Skeletal muscle satellite cell (primary cell): ENCODE results near the gene SLC25A22.

Experiments used
- H3K27me3 ChIP-seq: 2 replicates; pipeline ENCODE4 v1.7.0; 2013; ENCODE audit warnings: low read length; ENCODE audit not compliant: control insufficient read depth, insufficient read depth
- H3K36me3 ChIP-seq: 2 replicates; pipeline ENCODE4 v1.7.0; 2013; ENCODE audit warnings: mild to moderate bottlenecking, control low read depth, low read length; ENCODE audit not compliant: insufficient read depth
- H3K4me1 ChIP-seq: 2 replicates; pipeline ENCODE4 v1.7.0; 2013; ENCODE audit warnings: low read length; ENCODE audit not compliant: control insufficient read depth, insufficient read depth
- H3K4me2 ChIP-seq: 2 replicates; pipeline ENCODE4 v1.7.0; 2013; ENCODE audit warnings: mild to moderate bottlenecking, low read length
- H3K4me3 ChIP-seq: 2 replicates; pipeline ENCODE4 v1.7.0; 2013; ENCODE audit warnings: low read length
- H3K9ac ChIP-seq: 2 replicates; pipeline ENCODE4 v1.7.0; 2013; ENCODE audit warnings: mild to moderate bottlenecking, low read depth, low read length, moderate library complexity
- H3K9me3 ChIP-seq: replicated peaks from 2 replicates; pipeline ENCODE4 v1.7.0; 2013; ENCODE audit warnings: mild to moderate bottlenecking, control low read depth, low read length

Gene SLC25A22

DNA sequence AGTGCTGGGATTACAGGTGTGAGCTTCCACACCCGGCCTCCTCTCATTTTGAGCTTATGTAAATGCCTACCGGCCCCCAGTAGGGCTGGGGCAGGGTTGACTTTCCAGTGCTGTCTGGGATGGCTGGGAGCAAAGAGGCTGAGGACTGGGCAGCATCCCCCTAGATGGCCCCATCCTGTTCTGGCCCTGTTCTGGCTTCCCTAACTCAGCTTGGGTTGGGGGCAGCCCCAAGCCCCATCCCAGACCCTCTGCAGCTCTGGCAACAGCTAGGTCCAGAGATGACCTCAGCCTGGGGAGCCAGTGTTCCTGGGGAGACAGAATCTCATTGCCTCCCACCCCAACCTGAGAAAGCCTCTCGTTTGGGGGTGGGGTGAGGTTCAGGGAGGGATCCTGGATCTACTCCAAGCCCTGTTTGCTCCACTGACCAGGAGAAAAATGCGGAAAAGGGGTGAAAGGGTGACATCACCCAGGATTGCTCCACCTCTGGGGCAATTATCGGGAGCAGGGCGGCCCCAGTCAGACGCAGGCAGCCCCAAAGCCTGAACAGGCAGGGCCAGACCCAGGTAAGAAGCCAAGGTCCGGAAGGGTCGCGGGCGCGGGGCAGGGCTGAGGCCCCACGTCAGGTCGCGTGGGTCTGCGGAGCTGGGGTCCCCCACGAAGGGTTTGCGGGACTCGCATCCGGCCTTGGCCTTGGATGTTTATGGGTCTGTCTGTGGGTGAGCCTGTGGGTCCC lies 20.5 kb upstream of the SLC25A22 start, which contains the start of gene PNPLA2:
PNPLA2 (plus strand) TSS at position 519 of the 733 bp plus-strand sequence. CDS start 805 bp downstream, outside the sequence.
- Histone ChIP-seq H3K4me1 (peaks cover 33% of the 10 kb centered on the region), H3K4me3 (peak within 1 kb of the TSS; percentile 97), H3K4me2 (peak within 1 kb of the TSS; percentile 99), H3K9ac (peak within 1 kb of the TSS; percentile 96), H3K27me3 (no peaks in the 10 kb centered on the region), H3K9me3 (no peaks in the 10 kb centered on the region), H3K36me3 (peaks cover 18% of the 10 kb centered on the region)

DNA sequence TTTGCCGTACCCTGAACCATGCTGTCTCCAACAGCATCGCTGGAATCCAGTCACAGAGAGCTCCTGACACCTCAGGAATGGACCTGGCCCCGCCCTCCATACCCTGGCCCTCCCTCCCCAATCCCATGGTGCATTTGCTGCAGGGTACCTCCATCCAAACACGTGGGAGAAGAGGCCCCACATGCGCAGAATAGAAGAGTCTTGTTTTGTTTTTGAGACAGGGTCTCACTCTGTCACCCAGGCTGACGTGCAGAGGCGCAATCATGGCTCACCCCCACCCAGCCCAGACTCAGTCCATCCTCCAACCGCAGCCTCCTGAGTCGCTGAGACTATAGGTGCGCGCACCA lies 18.3 kb upstream of the SLC25A22 start:
- H3K4me1 ChIP-seq, result peaks cover 31% of the 10 kb centered on the region
- H3K9me3 ChIP-seq, result no peaks in the 10 kb centered on the region
- H3K9ac ChIP-seq, result no peak overlapping the region
- H3K4me2 ChIP-seq, result no peak overlapping the region
- peaks cover 28% of the 10 kb centered on the region for H3K36me3 ChIP-seq
- no peak overlapping the region for H3K4me3 ChIP-seq
- H3K27me3 ChIP-seq, result no peaks in the 10 kb centered on the region

GRCh38 chr11:815675-816432 lies 17.8 kb upstream of the SLC25A22 start:
- no peaks in the 10 kb centered on the region for H3K27me3 ChIP-seq
- no peak overlapping the region for H3K9ac ChIP-seq
- H3K4me1 ChIP-seq, result peaks cover 31% of the 10 kb centered on the region
- no peak overlapping the region for H3K4me2 ChIP-seq
- H3K36me3 ChIP-seq, result peaks cover 33% of the 10 kb centered on the region
- no peaks in the 10 kb centered on the region for H3K9me3 ChIP-seq
- no peak overlapping the region for H3K4me3 ChIP-seq

DNA sequence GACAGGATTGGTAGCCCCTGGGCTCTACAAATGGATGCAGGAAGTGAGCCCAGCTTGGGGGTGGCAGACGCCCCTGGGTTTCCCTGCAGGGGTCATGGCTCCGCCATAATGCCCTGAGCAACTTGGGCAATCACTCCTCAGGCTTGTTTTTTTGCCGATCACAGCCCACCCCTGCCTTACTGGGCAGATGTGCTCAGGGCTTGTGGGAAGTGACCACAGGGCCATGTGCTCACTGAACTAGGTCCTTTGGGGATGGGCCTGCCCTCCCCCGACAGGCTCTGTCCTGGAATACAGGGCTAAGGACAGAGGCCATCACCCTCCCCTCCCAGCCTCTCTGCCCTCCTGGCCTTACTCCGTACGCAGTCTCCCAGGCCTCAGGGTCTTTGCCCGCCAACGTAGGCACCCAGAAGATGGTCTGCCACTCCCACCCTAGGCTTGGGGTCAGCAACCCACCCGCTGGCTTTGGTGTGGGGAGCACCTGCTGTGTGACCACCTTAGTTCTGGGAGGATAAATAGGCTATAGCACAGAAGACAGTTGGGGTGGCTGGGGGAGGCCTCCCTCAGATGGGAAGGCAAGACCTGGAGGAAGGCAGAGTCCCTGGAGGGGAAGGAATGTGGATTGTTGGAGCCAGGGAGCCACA lies 15.5 kb upstream of the SLC25A22 start:
- Histone ChIP-seq H3K9ac (no peak overlapping the region), H3K9me3 (no peaks in the 10 kb centered on the region), H3K27me3 (no peaks in the 10 kb centered on the region), H3K4me3 (no peak overlapping the region), H3K4me2 (no peak overlapping the region), H3K4me1 (peaks cover 21% of the 10 kb centered on the region), H3K36me3 (peaks cover 36% of the 10 kb centered on the region)

DNA sequence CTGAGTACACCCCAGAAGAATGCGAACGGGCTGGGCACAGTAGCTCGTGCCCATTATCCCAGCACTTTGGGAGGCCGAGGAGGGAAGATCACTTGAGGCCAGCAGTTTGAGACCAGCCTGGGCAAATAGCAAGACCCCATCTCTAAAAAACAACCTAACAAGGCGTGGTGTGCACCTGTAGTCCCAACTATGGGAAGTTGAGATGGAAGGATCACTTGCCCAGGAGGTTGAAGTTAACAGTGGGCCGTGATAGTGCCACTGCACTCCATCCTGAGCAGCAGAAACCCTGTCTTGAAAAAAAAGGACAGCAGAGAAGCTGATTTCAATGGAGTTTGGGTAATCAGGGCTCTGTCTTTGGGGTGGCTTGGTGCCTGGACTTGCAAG lies 15.0 kb upstream of the SLC25A22 start:
- no peak overlapping the region for H3K9ac ChIP-seq
- no peak overlapping the region for H3K4me2 ChIP-seq
- peaks cover 36% of the 10 kb centered on the region for H3K36me3 ChIP-seq
- H3K4me1 ChIP-seq, result peaks cover 21% of the 10 kb centered on the region
- H3K9me3 ChIP-seq, result no peaks in the 10 kb centered on the region
- no peaks in the 10 kb centered on the region for H3K27me3 ChIP-seq
- H3K4me3 ChIP-seq, result no peak overlapping the region

DNA sequence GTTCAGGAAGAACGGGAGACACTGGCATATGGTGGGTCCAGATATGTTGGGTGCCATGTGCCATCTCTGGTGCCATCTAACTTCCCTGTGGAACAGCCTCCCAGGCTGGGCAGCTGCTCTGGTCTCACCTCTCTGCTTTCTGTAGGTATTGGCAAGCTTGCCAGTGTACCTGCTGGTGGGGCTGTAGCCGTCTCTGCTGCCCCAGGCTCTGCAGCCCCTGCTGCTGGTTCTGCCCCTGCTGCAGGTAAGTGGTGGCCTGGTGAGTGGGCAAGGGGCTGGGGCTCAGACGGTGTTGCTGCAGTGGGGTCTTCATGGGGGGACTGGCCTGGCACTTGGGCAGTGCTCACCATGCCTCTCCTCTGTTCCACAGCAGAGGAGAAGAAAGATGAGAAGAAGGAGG lies 14.3 kb upstream of the SLC25A22 start:
- peaks cover 21% of the 10 kb centered on the region for H3K4me1 ChIP-seq
- H3K4me2 ChIP-seq, result peak overlapping the region; percentile 98
- no peaks in the 10 kb centered on the region for H3K9me3 ChIP-seq
- no peaks in the 10 kb centered on the region for H3K27me3 ChIP-seq
- H3K9ac ChIP-seq, result peak overlapping the region; percentile 93
- peak overlapping the region; percentile 79 for H3K4me3 ChIP-seq
- peaks cover 36% of the 10 kb centered on the region for H3K36me3 ChIP-seq

DNA sequence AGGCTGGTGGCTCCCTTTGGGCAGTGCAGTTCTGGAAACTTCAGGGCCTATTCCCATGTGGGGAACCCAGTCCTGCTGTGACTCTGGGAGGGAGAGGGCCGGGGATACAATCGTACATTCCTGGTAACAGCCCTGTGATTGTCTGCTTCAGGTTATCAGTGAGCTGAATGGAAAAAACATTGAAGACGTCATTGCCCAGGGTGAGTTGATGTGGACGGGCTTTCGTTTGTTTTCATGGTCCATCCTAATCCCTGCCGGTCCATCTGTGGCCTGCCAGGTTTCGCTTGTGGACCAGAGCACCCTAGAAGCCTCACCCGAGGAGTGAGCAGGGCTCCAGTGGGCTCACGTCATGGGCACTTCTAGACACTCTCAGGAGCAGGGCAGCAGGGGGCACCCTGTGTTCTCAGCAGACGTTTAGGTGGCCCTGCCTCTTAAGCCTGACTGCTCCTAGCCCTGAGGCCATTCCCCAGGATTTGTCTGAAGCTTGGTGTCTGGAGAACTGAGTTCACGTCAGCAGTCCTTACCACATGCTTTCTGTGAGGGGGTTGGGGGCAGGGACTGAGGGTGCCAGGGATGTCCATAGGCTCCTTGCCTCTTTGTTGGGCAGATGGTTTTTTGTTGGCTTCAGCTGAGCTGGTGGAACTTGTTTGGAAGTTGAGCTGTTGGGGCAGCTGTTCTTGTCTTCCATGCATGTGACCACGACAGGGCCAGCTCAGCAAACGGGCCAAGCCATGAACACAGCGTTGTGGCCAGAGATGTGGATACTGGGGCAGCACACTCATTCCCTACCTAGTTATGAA lies 13.6 kb upstream of the SLC25A22 start:
- peaks cover 21% of the 10 kb centered on the region for H3K4me1 ChIP-seq
- H3K4me2 ChIP-seq, result peak overlapping the region; percentile 98
- H3K9ac ChIP-seq, result peak overlapping the region; percentile 93
- H3K36me3 ChIP-seq, result peaks cover 36% of the 10 kb centered on the region
- no peaks in the 10 kb centered on the region for H3K27me3 ChIP-seq
- no peaks in the 10 kb centered on the region for H3K9me3 ChIP-seq
- H3K4me3 ChIP-seq, result peak overlapping the region; percentile 79

DNA sequence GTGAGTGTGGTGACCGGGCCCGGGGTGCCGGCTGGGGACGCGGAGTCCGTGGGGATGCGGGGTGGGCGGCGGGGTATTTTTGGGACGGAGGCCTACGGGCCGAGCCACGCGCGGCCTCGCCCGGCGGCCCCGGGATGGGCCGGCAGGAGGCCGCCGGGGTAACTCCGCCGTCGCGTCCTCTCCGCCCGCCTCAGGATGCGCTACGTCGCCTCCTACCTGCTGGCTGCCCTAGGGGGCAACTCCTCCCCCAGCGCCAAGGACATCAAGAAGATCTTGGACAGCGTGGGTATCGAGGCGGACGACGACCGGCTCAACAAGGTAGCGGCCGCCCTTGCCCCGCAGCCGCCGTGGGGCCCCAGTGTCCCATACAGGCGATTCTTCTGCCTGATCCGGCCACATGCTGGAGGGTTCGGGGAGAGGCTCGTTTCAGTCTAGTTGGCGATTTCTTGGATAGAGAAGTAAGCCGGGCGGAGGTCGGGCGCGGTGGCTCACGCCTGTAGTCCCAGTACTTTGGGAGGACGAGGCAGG lies 12.0 kb upstream of the SLC25A22 start:
- peak overlapping the region; percentile 93 for H3K9ac ChIP-seq
- no peaks in the 10 kb centered on the region for H3K27me3 ChIP-seq
- no peaks in the 10 kb centered on the region for H3K9me3 ChIP-seq
- peak overlapping the region; percentile 79 for H3K4me3 ChIP-seq
- H3K4me2 ChIP-seq, result peak overlapping the region; percentile 98
- peaks cover 25% of the 10 kb centered on the region for H3K4me1 ChIP-seq
- H3K36me3 ChIP-seq, result peaks cover 36% of the 10 kb centered on the region

GRCh38 chr11:809287-810039 lies 11.4 kb upstream of the SLC25A22 start, which contains the start of gene RPLP2:
TSS of gene RPLP2 (plus strand) at chr11:809967. CDS start at chr11:810235, 268 bp downstream.
- Histone ChIP-seq H3K4me2 (peak within 1 kb of the TSS; percentile 98), H3K36me3 (peaks cover 36% of the 10 kb centered on the region), H3K27me3 (no peaks in the 10 kb centered on the region), H3K9ac (peak within 1 kb of the TSS; percentile 93), H3K4me3 (peak within 1 kb of the TSS; percentile 79), H3K4me1 (peaks cover 29% of the 10 kb centered on the region), H3K9me3 (no peaks in the 10 kb centered on the region)

- Histone ChIP-seq H3K4me2 (peak overlapping the region; percentile 98), H3K4me3 (peak overlapping the region; percentile 79), H3K4me1 (peaks cover 37% of the 10 kb centered on the region), H3K36me3 (peaks cover 32% of the 10 kb centered on the region), H3K9ac (peak overlapping the region; percentile 93), H3K27me3 (no peaks in the 10 kb centered on the region), H3K9me3 (no peaks in the 10 kb centered on the region)
These were observed 10.6 kb upstream of the SLC25A22 start for GRCh38 chr11:808427-809286.
